Hematopoietic multipotent progenitor cell treated with erythropoietin and hydrocortisone succinate and interleukin-3 and kit ligand, for 4 days (in vitro differentiated cells): ENCODE measurements around the gene XAGE3.

Experiments
- DNase-seq: peaks from one replicate; pipeline ENCODE4 v3.0.0-alpha.2; 2015

The XAGE3 gene

DNA sequence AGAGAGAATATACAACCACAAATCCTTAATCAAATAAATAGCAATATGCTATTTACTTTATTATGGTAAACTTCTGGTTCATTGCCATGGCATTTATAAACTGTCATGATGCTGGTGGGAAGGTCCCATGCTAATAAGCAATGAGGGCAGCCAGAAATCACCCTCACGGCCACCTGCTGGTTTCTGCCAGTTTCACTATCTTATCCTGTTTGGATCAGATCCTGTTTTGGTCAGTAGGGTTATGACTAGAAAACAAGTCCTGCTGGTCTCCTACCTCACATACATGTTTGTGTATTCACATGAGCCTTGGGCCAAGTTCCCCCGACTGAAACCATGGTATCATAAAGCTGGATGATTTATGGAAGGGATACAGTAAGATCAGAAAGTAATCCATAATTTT lies 28.7 kb downstream of the XAGE3 start:
- DNase-seq, result no peak

DNA sequence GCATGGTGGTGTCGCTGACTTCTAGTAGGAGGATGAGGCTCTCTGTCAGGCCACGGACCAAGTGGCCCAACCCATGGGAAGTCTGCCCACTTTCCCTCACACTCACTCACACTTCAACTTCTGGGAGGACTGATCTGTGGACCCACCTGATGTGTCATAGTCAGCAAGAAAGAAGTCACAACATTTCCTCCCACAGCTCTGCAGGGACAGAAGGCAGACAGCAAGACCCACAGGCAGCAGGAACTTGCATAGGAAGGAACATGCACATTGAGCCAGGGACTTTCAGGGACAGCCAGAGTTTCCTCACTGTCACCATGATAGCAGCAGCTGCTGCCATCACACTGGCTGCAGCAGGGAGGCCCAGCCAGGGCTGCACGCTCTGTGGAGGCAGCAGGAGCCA lies 37.3 kb downstream of the XAGE3 start:
- no peak for DNase-seq

DNA sequence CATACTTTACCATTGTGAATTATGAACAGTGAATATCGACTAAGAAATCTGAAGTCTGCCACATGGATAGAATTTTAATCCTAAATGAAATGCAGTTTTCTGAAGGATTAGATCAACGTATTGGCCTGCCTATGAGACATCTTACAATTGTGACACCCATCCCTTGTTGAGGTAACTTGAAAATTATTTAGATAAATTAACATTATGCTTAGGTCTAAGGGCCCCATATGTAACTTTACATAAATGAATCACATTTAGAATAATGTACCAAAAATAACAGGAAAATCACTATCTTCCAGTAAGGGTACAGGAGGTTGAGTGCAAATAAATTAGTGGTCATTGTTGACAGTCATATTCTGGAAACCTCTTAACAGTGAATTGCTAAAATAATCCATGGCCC lies 43.3 kb downstream of the XAGE3 start:
- DNase-seq, result no peak

DNA sequence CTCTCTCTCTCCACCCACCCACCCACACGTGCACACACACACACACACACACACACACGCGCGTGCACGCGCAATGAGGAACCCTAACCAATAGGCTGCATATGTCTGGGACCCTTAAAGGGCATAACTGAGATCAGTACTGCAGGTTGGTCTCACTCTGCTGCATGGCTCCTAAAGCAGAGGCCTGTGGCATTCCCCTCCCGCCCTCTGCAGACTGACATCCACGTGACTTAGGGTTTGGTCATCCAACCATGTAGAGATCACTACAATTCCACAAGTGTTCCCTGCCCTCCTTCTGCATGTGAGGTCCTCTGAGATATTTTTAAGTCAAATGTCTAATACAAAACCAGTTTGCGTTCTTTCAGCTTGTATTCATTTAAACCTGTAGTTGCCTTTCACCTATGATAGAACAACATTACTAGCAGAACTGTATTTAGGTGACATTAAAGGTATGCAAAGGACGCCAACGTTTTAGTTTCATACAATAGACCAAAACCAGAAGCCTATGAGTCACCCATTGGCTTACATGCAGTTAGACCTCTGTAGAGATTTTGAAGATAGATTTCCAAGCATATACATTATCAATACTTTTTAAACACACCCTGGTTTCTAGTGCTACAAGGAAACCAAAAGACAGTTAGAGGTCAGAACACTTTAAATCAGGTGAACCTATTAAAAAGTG lies 46.7 kb downstream of the XAGE3 start:
- no peak for DNase-seq

DNA sequence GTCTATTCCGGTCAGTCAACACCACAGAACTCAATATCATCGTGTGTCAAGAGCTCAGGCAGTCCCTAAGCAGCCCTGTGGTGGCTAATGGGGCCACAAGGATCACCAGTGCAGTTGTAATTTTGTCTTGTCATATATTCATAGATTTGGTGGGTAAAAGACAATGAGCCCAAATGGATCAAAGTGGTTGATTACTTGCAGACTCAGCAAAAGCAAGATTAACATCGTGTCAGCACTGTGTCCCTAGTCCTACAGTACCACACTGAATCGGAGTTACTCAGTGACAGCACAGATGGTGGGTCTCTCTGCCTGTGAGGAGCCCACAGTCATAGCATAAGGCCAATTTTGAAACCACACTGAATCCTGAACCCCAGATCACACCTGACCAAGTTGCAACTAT lies 48.1 kb downstream of the XAGE3 start:
- DNase-seq, result no peak
